ENCODE measurements around the gene POU2AF1.
"Not testable (repeated sequence)": the region's sequence is repeated elsewhere in the genome, so short reads cannot be mapped to it uniquely, and the experiment has no call there.

The POU2AF1 gene

GRCh38 chr11:111327908-111328624 lies 51.0 kb downstream of the POU2AF1 start:
- H3K27ac ChIP-seq = peak overlapping the region; percentile 48
- DNase-seq (ENCODE audit: low spot score) = no peak
- TF ChIP-seq CTCF (conservative IDR thresholded peaks at IDR 0.05; ENCODE audit: low read depth) = no peak
- POLR2A ChIA-PET (ENCODE audit: low non-redundant PET) = interaction anchor here (1.0 kb wide), 1 partner anchor 18 kb away, joined by 3 read pairs; no protein-coding TSS in a partner anchor
- CTCF ChIA-PET = interaction anchor here (0.6 kb wide), 1 partner anchor 677 kb away, joined by 3 read pairs; no protein-coding TSS in a partner anchor

- no peak for TF ChIP-seq CTCF (conservative IDR thresholded peaks at IDR 0.05; ENCODE audit: low read depth)
- POLR2A ChIA-PET (ENCODE audit: low non-redundant PET) = no interaction called here
- H3K27ac ChIP-seq = no peak overlapping the region
- CTCF ChIA-PET = interaction anchor here (0.7 kb wide), 2 partner anchors 18 to 114 kb away, joined by 3 read pairs; no protein-coding TSS in a partner anchor
- no peak for DNase-seq (ENCODE audit: low spot score)
Observed at GRCh38 chr11:111326824-111327223, 52.3 kb downstream of the POU2AF1 start.

- DNase-seq (ENCODE audit: low spot score) = no peak
- TF ChIP-seq CTCF (conservative IDR thresholded peaks at IDR 0.05; ENCODE audit: low read depth) = no peak
- no peak overlapping the region for H3K27ac ChIP-seq
- CTCF ChIA-PET = no interaction called here
- POLR2A ChIA-PET (ENCODE audit: low non-redundant PET) = no interaction called here
Observed at GRCh38 chr11:111325259-111325658, 53.8 kb downstream of the POU2AF1 start.

- DNase-seq (ENCODE audit: low spot score) = no peak
- ChIA-PET POLR2A (ENCODE audit: low non-redundant PET) (no interaction called here), CTCF (no interaction called here)
- TF ChIP-seq CTCF (conservative IDR thresholded peaks at IDR 0.05; ENCODE audit: low read depth) = no peak
- H3K27ac ChIP-seq = no peak overlapping the region
Observed at GRCh38 chr11:111324277-111324720, 54.8 kb downstream of the POU2AF1 start.

- POLR2A ChIA-PET (ENCODE audit: low non-redundant PET) = no interaction called here
- CTCF ChIA-PET = interaction anchor here (0.6 kb wide), 1 partner anchor 71 kb away, joined by 3 read pairs; no protein-coding TSS in a partner anchor
- H3K27ac ChIP-seq = no peak overlapping the region
- TF ChIP-seq CTCF (conservative IDR thresholded peaks at IDR 0.05; ENCODE audit: low read depth) = no peak
- no peak for DNase-seq (ENCODE audit: low spot score)
Observed at GRCh38 chr11:111322534-111322933, 56.5 kb downstream of the POU2AF1 start.

GRCh38 chr11:111320728-111321568 lies 58.1 kb downstream of the POU2AF1 start:
- H3K27ac ChIP-seq = no peak overlapping the region
- DNase-seq (ENCODE audit: low spot score) = no peak
- CTCF ChIA-PET = no interaction called here
- POLR2A ChIA-PET (ENCODE audit: low non-redundant PET) = no interaction called here
- TF ChIP-seq CTCF (conservative IDR thresholded peaks at IDR 0.05; ENCODE audit: low read depth) = no peak

GRCh38 chr11:111320199-111320598 lies 58.9 kb downstream of the POU2AF1 start:
- DNase-seq (ENCODE audit: low spot score); H3K27ac ChIP-seq; CTCF ChIA-PET; POLR2A ChIA-PET (ENCODE audit: low non-redundant PET): not testable (repeated sequence)

Data from RWPE1 (cell line).